GM18909 (cell line): ENCODE results near the gene DAPK3.
"Not testable (repeated sequence)": the region's sequence is repeated elsewhere in the genome, so short reads cannot be mapped to it uniquely, and the experiment has no call there.

Source experiments
- ATAC-seq: cut with Tn5 transposase; IDR thresholded peaks from one replicate; pipeline ENCODE4 v1.9.1; 2021; ENCODE audit warnings: mild to moderate bottlenecking; ENCODE audit not compliant: unreplicated experiment, poor library complexity

The DAPK3 gene

DNA sequence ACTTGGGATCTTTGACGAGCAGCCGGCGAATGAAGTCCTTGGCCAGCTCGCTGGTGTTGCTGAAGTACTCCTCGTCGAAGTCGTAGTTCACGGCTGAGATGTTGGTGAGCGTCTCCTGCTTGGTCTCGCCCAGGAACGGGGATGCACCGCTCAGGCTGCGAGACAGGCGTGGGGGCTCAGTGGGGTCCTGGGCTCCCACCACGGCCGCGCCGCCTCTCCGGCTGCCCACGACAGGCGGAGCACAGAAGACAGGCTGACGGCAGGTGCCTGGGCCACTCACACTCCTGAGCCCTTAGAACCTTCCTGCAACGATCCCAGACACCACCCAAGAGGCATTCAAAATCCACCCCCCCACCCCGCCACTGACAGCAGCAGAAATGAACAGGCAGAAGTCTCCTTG is 9.9 kb downstream of the DAPK3 start:
- ATAC-seq: no peak

GRCh38 chr19:3959766-3960131 is 11.2 kb downstream of the DAPK3 start:
- ATAC-seq: no peak

- no peak for ATAC-seq
Measured at GRCh38 chr19:3958836-3959765, 11.8 kb downstream of the DAPK3 start.

- ATAC-seq: no peak
Measured at GRCh38 chr19:3955688-3956087, 15.2 kb downstream of the DAPK3 start.

GRCh38 chr19:3955276-3955675 is 15.6 kb downstream of the DAPK3 start:
- ATAC-seq: not testable (repeated sequence)

GRCh38 chr19:3954107-3954506 is 16.8 kb downstream of the DAPK3 start:
- no peak for ATAC-seq

DNA sequence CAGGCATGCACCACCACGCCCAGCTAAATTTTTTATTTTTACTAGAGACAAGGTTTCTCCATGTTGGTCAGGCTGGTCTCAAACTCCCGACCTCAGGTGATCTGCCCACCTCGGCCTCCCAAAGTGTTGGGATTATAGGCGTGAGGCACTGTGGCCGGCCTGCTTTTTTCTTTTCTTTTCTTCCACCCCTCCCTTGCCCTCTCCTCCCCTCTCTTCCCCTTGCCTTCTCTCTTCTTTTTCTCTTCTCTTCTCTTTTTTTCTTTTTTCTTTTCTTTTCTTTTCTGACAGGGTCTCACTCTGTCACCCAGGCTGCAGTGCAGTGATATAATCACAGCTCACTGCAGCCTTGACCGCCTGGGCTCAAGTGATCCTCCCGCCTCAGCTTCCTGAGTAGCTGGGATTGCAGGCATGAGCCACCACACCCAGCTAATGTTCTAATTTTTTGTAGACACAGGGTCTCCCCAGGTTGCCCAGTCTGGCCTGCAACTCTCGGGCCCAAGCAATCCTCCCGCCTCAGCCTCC is 18.1 kb downstream of the DAPK3 start:
- not testable (repeated sequence) for ATAC-seq

DNA sequence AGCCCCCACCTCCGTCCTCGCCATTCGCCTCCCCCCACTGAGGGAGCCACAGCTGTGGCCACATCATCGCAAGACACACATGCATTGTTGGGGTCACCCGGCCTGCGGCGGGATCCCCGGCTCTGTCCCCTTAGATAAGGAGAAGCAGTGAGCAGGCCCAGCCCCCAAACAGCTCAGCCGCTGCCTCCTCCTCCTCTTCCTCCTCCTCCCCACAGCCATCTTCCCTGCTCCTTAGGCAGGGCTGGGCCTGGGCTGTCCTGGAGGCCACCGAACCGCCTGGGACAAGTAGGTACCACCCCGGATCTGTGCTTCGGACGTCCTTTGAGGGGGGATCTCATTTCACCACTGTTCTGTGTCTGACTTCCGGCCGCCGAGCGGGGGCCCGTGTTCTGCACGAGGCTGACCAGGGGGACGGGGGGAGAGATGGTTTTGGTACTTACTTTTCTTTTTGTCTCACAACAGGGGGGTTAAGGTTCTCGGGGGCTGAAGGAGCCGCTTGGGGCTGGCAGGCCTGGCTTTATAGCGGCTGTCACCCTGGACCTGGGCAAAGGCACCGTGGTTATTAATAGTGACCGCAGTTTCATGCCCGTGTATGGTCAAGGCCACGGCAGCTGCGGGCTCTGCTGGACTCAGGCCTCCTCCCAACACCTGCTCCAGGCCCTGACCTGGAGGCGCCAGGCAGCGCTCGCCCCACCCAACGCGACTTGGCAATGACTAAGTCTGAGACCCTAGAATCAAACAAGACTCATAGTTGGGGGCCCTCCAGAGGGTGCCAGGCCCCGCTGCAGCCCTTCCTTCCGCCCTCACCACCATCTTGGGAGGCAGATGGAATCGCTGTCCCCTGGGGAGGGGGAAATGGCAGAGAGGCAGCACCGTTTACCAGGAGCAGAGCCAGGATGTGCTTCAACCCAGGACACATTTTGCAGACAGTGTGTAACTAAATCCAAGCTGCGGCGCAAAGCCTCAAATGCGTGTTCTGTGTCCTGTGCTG is 19.7 kb downstream of the DAPK3 start:
- no peak for ATAC-seq

GRCh38 chr19:3949997-3950859 is 20.7 kb downstream of the DAPK3 start:
- no peak for ATAC-seq

GRCh38 chr19:3949294-3949693 is 21.6 kb downstream of the DAPK3 start:
- no peak for ATAC-seq

GRCh38 chr19:3947316-3947933 is 23.5 kb downstream of the DAPK3 start:
- not testable (repeated sequence) for ATAC-seq

DNA sequence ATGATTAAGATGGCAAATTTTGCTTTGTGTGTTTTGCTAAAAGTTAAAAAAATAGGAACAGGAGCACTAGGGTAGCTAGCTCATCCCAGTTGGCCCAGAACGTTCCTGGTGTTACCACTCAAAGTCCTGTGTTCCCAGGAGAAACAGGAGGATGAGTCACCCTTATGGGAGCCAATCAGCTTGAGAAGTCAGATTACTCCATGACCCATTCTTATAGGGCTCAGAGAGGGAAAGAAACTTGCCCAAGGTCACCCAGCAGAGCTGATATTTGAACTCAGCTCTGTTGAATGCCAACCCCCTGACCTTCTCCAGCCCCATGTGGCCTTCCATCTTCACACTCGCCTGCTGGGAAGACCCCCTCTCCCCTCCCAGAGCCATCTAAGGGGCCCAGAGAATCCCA is 25.1 kb downstream of the DAPK3 start:
- ATAC-seq: no peak

DNA sequence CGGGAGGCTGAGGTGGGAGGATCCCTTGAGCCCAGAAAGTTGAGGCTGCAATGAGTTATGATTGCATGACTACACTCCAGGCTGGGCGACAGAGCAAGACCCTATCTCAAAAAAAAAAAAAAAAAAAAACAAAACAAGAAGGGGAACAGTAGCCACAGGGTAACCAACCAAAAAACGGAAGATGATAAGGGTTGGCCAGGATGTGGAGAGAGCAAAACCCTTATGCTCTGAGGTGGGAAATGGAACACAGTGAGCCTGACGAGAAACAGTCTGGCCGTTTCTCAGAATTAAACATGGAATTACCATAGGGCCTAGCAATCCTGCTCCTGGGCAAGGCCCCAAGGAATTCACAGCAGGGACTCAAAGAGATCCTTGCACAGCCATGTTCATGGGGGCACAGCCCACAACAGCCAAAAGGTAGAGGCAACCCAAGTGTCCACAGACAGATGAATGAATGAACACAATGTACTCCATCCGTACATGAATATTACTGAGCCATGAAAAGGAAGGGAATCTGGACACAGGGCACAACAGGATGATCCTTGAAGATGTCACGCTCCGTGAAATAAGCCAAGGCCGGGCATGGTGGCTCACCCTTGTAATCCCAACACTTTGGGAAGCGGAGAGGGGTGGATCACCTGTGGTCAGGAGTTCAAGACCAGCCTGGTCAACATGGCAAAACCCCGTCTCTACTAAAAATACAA is 26.7 kb downstream of the DAPK3 start:
- no peak for ATAC-seq

DNA sequence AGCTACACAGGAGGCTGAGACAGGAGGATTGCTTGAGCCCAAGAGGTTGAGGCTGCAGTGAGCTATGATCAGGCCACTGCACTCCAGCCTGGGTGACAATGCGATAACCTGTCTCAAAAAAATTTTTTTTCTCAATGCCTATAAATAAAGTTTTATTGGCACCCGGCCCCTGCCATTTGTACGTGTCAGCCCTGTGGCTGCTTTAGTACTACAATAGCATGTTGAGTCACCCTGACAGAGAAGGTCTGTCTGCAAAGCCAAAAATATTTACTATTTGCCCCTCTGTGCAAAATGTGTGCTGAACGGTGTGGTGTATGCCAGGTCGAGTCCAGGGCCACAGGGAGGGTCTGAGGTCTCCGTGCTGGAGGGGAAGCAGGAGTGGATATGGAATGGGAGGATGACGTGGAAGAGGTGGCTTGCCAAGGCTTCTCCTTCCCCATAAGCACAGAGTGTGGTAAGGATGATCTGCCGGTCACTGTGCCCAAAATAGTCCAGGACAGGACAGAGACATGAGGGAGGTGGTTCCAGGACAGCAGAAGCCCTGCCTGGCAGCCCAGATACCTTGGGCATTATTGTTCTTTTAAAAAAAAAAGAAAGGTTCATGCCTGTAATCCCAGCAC is 28.0 kb downstream of the DAPK3 start:
- no peak for ATAC-seq

- not testable (repeated sequence) for ATAC-seq
Measured at GRCh38 chr19:3938300-3938950, 32.5 kb downstream of the DAPK3 start.

- ATAC-seq: no peak
Measured at GRCh38 chr19:3936506-3937442, 34.1 kb downstream of the DAPK3 start.
